Mammary epithelial cell (primary cell): ENCODE measurements around the gene OTOGL.

Experiments used
- CTCF ChIP-seq, 2 donors: IDR thresholded peaks in 1 of 2; conservative IDR thresholded peaks in 1 of 2; 2 replicates each; pipeline ENCODE4 v1.5.1; 2011 to 2012; ENCODE audit warnings: inconsistent platforms in 2 of 2, low read length in 2 of 2, mild to moderate bottlenecking in 2 of 2, control low read depth in 1 of 2, low read depth in 1 of 2; ENCODE audit not compliant: insufficient read depth in 1 of 2; ENCODE audit errors: extremely low read depth in 1 of 2
- EZH2 ChIP-seq: IDR thresholded peaks from 2 replicates; pipeline ENCODE4 v1.6.1; 2012; ENCODE audit warnings: low read length, inconsistent platforms, borderline replicate concordance

- no peak for TF ChIP-seq CTCF (conservative IDR thresholded peaks at IDR 0.05 in 1 of 2, IDR thresholded peaks at IDR 0.05 in 1 of 2; ENCODE audit: extremely low read depth in 1 of 2, insufficient read depth in 1 of 2, low read depth in 1 of 2, low read length in 2 of 2)
- no peak for TF ChIP-seq EZH2
These were observed 71.6 kb downstream of the OTOGL start for GRCh38 chr12:80170915-80171314.
